Endodermal cell (in vitro differentiated cells): ENCODE results near the gene ARID5B. TPM values are rescaled to one million over a fixed set of nuclear protein-coding genes. Genes with fewer than 3 reads are reported as not detected.

Source experiments
- DNase-seq: peaks from one replicate; pipeline ENCODE4 v3.0.0-alpha.2; 2017
- H3K27ac ChIP-seq: 2 replicates; pipeline ENCODE4 v1.5.1; 2013; ENCODE audit warnings: mild to moderate bottlenecking, low read depth, low read length, moderate library complexity
- H3K27me3 ChIP-seq: 2 replicates; pipeline ENCODE4 v1.6.1; 2013; ENCODE audit warnings: mild to moderate bottlenecking, low read length, moderate library complexity; ENCODE audit not compliant: insufficient read depth, control insufficient read depth, poor library complexity, severe bottlenecking
- H3K36me3 ChIP-seq: 2 replicates; pipeline ENCODE4 v1.7.0; 2013; ENCODE audit warnings: mild to moderate bottlenecking, low read length, moderate library complexity; ENCODE audit not compliant: control insufficient read depth, insufficient read depth
- H3K4me1 ChIP-seq: one replicate; pipeline ENCODE4 v1.7.0; 2013; ENCODE audit warnings: low read length; ENCODE audit not compliant: control insufficient read depth, insufficient read depth
- H3K4me3 ChIP-seq: 2 replicates; pipeline ENCODE4 v1.5.1; 2013; ENCODE audit warnings: mild to moderate bottlenecking, low read length, moderate library complexity
- H3K9ac ChIP-seq: 2 replicates; pipeline ENCODE4 v1.6.1; 2013; ENCODE audit warnings: mild to moderate bottlenecking, low read length, moderate library complexity; ENCODE audit not compliant: poor library complexity, severe bottlenecking; ENCODE audit errors: extremely low read depth
- H3K9me3 ChIP-seq: 2 replicates; pipeline ENCODE4 v1.6.1; 2013; ENCODE audit warnings: mild to moderate bottlenecking, low read length, moderate library complexity; ENCODE audit not compliant: control insufficient read depth
- H3K27ac Mint-ChIP-seq: 2 replicates; pipeline ENCODE4 v1.8.0; 2020; ENCODE audit warnings: mixed read lengths
- H3K27me3 Mint-ChIP-seq: 2 replicates; pipeline ENCODE4 v1.8.0; 2021; ENCODE audit warnings: mild to moderate bottlenecking, mixed read lengths; ENCODE audit not compliant: insufficient read depth
- H3K36me3 Mint-ChIP-seq: 2 replicates; pipeline ENCODE4 v1.8.0; 2020; ENCODE audit warnings: low read depth, mixed read lengths
- H3K4me1 Mint-ChIP-seq: 2 replicates; pipeline ENCODE4 v1.8.0; 2020; ENCODE audit warnings: mixed read lengths
- H3K4me3 Mint-ChIP-seq: 2 replicates; pipeline ENCODE4 v1.8.0; 2020; ENCODE audit warnings: mild to moderate bottlenecking, moderate library complexity, mixed read lengths
- H3K9me3 Mint-ChIP-seq: 2 replicates; pipeline ENCODE4 v1.8.0; 2020; ENCODE audit warnings: mild to moderate bottlenecking, mixed read lengths
- WGBS, 2 experiments: methylation state at CpG; one replicate each; pipeline versions ENCODE4 v1.1.5 to v1.1.7; 2013; ENCODE audit warnings: missing lambda C conversion rate in 2 of 2, mixed read lengths in 1 of 2; ENCODE audit not compliant: insufficient coverage in 1 of 2, insufficient read length in 1 of 2; 5-methylcytosine and 5-hydroxymethylcytosine counted together
- total RNA-seq, 2 donors: library from RNA; stranded (reverse); fragmentation: NEBNext Ultra II Directional in 1 of 2; extraction: Animal tissue kit (Norgen Biotek cat#: 25700) in 1 of 2; gene quantifications; 2 replicates in 1 of 2; 3 replicates in 1 of 2; pipeline ENCODE4 v1.2.1, GENCODE V29; 2021
- TF ChIP-seq, protein P1 (sequence below): fragments of 200-600 bp; sonication (generic); conservative IDR thresholded peaks from 2 replicates; pipeline ENCODE4 v1.5.0; 2021; ENCODE audit warnings: antibody characterized with exemption, mild to moderate bottlenecking

ARID5B gene
- total RNA-seq, 2 donors from 2014 or later, result 1.2 to 1.8 TPM

- Mint-ChIP-seq H3K9me3 (no peaks in the 10 kb centered on the region), H3K4me1 (peaks cover 8% of the 10 kb centered on the region), H3K27me3 (no peaks in the 10 kb centered on the region), H3K27ac (no peak overlapping the region), H3K36me3 (no peaks in the 10 kb centered on the region), H3K4me3 (no peak overlapping the region)
- no peaks in the 10 kb centered on the region for H3K27me3 ChIP-seq
- no peaks in the 10 kb centered on the region for H3K36me3 ChIP-seq
- H3K9ac ChIP-seq, result no peak overlapping the region
- H3K9me3 ChIP-seq, result no peaks in the 10 kb centered on the region
- H3K4me1 ChIP-seq, result no peaks in the 10 kb centered on the region
- TF ChIP-seq, protein P1, sequence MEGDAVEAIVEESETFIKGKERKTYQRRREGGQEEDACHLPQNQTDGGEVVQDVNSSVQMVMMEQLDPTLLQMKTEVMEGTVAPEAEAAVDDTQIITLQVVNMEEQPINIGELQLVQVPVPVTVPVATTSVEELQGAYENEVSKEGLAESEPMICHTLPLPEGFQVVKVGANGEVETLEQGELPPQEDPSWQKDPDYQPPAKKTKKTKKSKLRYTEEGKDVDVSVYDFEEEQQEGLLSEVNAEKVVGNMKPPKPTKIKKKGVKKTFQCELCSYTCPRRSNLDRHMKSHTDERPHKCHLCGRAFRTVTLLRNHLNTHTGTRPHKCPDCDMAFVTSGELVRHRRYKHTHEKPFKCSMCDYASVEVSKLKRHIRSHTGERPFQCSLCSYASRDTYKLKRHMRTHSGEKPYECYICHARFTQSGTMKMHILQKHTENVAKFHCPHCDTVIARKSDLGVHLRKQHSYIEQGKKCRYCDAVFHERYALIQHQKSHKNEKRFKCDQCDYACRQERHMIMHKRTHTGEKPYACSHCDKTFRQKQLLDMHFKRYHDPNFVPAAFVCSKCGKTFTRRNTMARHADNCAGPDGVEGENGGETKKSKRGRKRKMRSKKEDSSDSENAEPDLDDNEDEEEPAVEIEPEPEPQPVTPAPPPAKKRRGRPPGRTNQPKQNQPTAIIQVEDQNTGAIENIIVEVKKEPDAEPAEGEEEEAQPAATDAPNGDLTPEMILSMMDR, result no peak
- no peak overlapping the region for H3K4me3 ChIP-seq
- WGBS, 2 experiments, result 75 to 94% methylated on average over 2 to 4 of the region's 4 CpGs
- no peak for DNase-seq
- no peak overlapping the region for H3K27ac ChIP-seq
These were observed 88.7 kb downstream of the ARID5B start for GRCh38 chr10:61989995-61990760.

DNA sequence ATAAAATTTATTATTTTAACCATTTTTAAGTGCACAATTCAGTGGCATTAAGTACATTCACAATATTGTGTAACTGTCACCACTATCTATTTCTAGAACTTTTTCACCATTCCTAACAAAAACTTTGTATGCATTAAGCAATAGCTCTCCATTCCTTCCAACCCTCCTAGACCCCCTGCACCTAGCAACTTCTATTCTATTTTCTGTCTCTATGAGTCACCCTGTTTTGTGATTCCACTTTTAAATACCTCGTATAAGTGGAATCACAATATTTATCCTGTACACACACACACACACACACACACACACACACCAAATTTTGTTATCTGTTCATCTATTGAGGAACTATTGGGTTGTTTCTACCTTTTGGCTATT lies 89.2 kb downstream of the ARID5B start:
- Mint-ChIP-seq H3K27me3 (no peaks in the 10 kb centered on the region), H3K27ac (no peak overlapping the region), H3K36me3 (no peaks in the 10 kb centered on the region), H3K4me1 (peaks cover 8% of the 10 kb centered on the region), H3K9me3 (no peaks in the 10 kb centered on the region), H3K4me3 (no peak overlapping the region)
- no peak overlapping the region for H3K9ac ChIP-seq
- H3K9me3 ChIP-seq, result no peaks in the 10 kb centered on the region
- no peaks in the 10 kb centered on the region for H3K4me1 ChIP-seq
- H3K27me3 ChIP-seq, result no peaks in the 10 kb centered on the region
- H3K27ac ChIP-seq, result no peak overlapping the region
- no peak overlapping the region for H3K4me3 ChIP-seq
- no peaks in the 10 kb centered on the region for H3K36me3 ChIP-seq
- WGBS, 2 experiments, result 100% methylated on average over 1 of the region's 1 CpG; no CpG with 5 or more reads in 1 of the 2 experiments
- no peak for DNase-seq
- TF ChIP-seq, protein P1, result no peak

DNA sequence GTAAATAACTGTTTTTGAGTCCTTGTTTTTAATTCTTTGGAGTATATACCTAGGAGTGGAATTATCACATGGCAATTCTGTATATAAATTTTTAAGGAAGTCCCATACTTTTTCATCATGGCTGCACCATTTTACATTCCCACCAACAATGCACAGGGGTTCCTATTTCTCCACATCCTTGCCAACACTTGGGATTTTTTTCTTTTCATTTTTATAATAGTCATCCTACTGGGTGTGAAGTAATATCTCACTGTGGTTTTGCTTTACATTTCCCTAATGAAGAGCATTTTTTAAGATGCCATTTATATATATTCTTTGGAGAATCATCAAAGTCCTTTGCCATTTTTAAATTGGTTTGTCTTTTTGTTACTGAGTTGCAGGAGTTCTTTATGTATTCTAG lies 89.7 kb downstream of the ARID5B start:
- no peak for DNase-seq
- Histone ChIP-seq H3K27ac (no peak overlapping the region), H3K27me3 (no peaks in the 10 kb centered on the region), H3K4me1 (no peaks in the 10 kb centered on the region), H3K9ac (no peak overlapping the region), H3K4me3 (no peak overlapping the region), H3K9me3 (no peaks in the 10 kb centered on the region), H3K36me3 (no peaks in the 10 kb centered on the region)
- Mint-ChIP-seq H3K9me3 (no peaks in the 10 kb centered on the region), H3K27me3 (no peaks in the 10 kb centered on the region), H3K36me3 (no peaks in the 10 kb centered on the region), H3K4me1 (peaks cover 8% of the 10 kb centered on the region), H3K4me3 (no peak overlapping the region), H3K27ac (no peak overlapping the region)
- TF ChIP-seq, protein P1, result no peak
